ENCODE measurements around the gene GNAO1. TPM values are rescaled to one million over a fixed set of nuclear protein-coding genes. Genes with fewer than 3 reads are reported as not detected.
"Not testable (repeated sequence)": the region's sequence is repeated elsewhere in the genome, so short reads cannot be mapped to it uniquely, and the experiment has no call there.

Gene GNAO1
- total and polyA plus RNA-seq, 5 donors = 69.4 to 163 (median 118) TPM

- 97% methylated on average over 6 of the region's 6 CpGs for WGBS
- Histone ChIP-seq H3K27me3 (ENCODE audit: control insufficient read depth, insufficient read depth) (no peaks in the 10 kb centered on the region), H3K4me1 (ENCODE audit: control insufficient read depth, insufficient read depth, low read length) (peaks cover 8% of the 10 kb centered on the region), H3K9me3 (ENCODE audit: control insufficient read depth, low read length) (no peaks in the 10 kb centered on the region), H3K4me3 (ENCODE audit: low read length) (no peak overlapping the region), H3K27ac (ENCODE audit: low read length) (no peak overlapping the region)
- DNase-seq (no peak), ATAC-seq (no peak)
- intact Hi-C loops (cut with DNase I) = no loop called here
These were observed 176.5 kb downstream of the GNAO1 start for GRCh38 chr16:56367764-56368163.

GRCh38 chr16:56368545-56368944 lies 177.3 kb downstream of the GNAO1 start:
- 97% methylated on average over 2 of the region's 2 CpGs for WGBS
- DNase-seq (no peak), ATAC-seq (no peak)

DNA sequence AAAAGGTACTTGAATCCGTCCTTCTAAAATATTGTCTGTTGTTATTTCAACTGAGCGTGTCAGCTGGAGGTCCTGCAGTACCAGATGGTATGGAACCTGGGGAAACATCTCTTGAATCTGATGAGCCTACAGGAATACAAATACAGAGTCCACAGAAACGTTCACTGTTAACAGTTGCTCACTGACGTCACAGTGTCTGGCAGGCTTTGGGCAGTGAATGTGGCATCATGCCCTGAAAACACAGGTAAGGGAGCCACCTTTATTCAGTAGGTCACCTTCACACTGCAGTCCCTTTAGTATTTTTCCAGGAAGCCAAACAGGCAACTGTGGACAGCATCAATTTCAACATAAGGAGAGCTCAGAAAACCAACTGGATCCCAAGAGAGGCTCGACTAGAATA lies 177.9 kb downstream of the GNAO1 start:
- no peaks in the 10 kb centered on the region for H3K9me3 ChIP-seq (ENCODE audit: control insufficient read depth, low read length)
- peaks cover 8% of the 10 kb centered on the region for H3K4me1 ChIP-seq (ENCODE audit: control insufficient read depth, insufficient read depth, low read length)
- no peak overlapping the region for H3K4me3 ChIP-seq (ENCODE audit: low read length)
- intact Hi-C loops (cut with DNase I) = no loop called here
- WGBS = 94% methylated on average over 5 of the region's 5 CpGs
- ATAC-seq (no peak), DNase-seq (no peak)
- H3K27me3 ChIP-seq (ENCODE audit: control insufficient read depth, insufficient read depth) = no peaks in the 10 kb centered on the region
- H3K27ac ChIP-seq (ENCODE audit: low read length) = no peak overlapping the region

More at GRCh38 chr16:56368545-56368944, 177.3 kb downstream of the GNAO1 start:
- intact Hi-C loops (cut with DNase I) = no loop called here
- Histone ChIP-seq H3K9me3 (ENCODE audit: control insufficient read depth, low read length) (no peaks in the 10 kb centered on the region), H3K4me3 (ENCODE audit: low read length) (no peak overlapping the region), H3K27me3 (ENCODE audit: control insufficient read depth, insufficient read depth) (no peaks in the 10 kb centered on the region), H3K4me1 (ENCODE audit: control insufficient read depth, insufficient read depth, low read length) (peaks cover 8% of the 10 kb centered on the region), H3K27ac (ENCODE audit: low read length) (no peak overlapping the region)

DNA sequence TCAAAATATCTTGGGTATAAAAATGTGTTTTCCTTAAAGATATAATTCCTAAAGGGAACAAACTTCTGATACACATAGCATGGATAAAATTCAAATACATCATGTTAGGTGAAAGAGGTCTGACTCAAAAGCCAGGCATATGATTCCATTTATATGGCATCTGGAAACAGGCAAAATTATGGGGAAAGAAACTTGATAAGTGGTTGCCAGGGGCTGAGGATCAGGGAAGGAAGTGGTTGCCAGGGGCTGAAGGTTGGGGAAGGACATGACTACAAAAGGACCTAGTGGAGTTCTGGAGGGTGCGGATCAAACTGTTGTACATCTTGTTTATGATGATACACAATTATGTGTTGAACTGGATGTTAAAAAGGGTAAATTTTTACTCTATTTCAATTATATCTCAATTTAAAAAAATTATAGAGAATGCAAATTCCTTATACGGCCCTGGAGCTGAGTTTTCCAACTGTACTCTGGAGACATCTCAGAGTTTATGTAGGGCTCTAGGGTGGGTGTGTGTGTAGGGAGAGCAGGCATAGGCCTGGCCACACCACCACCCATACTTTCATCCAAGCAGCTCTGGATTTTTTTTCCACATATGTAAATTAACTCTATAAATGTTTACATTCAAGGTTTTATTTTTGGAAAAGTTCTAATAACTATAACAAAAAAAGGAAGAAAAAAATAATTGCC lies 179.0 kb downstream of the GNAO1 start:
- H3K9me3 ChIP-seq (ENCODE audit: control insufficient read depth, low read length) = no peaks in the 10 kb centered on the region
- H3K27me3 ChIP-seq (ENCODE audit: control insufficient read depth, insufficient read depth) = no peaks in the 10 kb centered on the region
- intact Hi-C loops (cut with DNase I) = no loop called here
- no peak overlapping the region for H3K27ac ChIP-seq (ENCODE audit: low read length)
- ATAC-seq = no peak
- H3K4me3 ChIP-seq (ENCODE audit: low read length) = no peak overlapping the region
- H3K4me1 ChIP-seq (ENCODE audit: control insufficient read depth, insufficient read depth, low read length) = peaks cover 8% of the 10 kb centered on the region
- WGBS = 83% methylated on average over 2 of the region's 2 CpGs
- DNase-seq = no peak

DNA sequence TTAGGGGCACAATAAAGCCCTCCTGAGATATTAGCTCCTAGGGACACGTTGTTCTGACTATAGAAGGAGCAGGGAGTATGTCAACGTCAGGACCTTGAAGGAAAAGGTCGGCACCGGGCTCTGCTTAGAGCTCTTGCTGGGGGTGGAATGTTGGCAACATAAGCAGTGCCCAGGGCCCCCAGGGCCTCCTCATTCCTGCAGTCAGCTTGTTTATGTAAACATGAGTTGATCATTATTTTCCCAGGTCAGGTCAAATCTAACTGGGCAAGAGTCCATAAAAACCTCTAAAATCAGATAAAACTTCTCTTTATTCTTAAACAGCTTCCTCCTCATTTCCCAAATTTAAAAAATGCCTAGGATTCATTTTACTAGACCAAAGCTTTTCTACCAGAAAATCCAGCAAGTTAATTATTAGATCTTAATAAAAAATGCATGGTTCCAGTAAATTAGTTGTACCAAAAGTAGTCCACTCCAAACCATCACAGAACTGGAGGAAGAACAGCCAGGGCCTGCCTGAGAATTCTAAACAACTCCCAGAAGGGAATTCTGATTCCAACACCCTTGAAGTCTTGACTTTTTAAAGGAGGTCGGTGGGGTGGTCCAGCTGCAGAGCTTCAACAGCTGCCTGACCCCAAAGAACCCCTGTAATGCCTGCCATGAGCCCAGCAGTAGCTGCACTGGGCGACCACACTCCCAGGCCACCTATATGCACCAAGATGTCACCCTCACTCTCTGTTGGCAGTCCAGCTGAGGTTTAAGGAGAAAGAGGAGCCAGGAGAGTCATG lies 179.8 kb downstream of the GNAO1 start:
- peak in 1 of 2 donors; percentile 58 for ATAC-seq
- H3K27ac ChIP-seq (ENCODE audit: low read length) = no peak overlapping the region

DNA sequence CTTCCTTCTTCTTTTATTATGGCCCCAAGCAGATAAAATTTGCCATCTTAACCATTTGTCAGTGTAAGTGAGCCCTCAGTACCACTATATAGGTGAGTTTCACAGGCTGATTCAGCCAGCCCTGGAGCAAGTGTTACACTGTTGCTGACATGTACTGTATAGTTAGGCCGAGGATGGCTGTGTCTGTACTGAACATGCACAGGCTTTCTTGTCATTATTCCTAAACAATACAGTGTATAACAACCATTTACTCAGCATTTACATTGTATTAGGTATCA lies 180.3 kb downstream of the GNAO1 start:
- ATAC-seq (peak in 1 of 2 donors; percentile 27), DNase-seq (no peak)
- Histone ChIP-seq H3K9me3 (ENCODE audit: control insufficient read depth, low read length) (no peaks in the 10 kb centered on the region), H3K27me3 (ENCODE audit: control insufficient read depth, insufficient read depth) (no peaks in the 10 kb centered on the region), H3K4me3 (ENCODE audit: low read length) (no peak overlapping the region), H3K4me1 (ENCODE audit: control insufficient read depth, insufficient read depth, low read length) (peaks cover 8% of the 10 kb centered on the region), H3K27ac (ENCODE audit: low read length) (no peak overlapping the region)
- intact Hi-C loops (cut with DNase I) = no loop called here
- WGBS = 78% methylated on average over 1 of the region's 1 CpG

More for the DNA sequence above, 179.8 kb downstream of the GNAO1 start:
- Histone ChIP-seq H3K27me3 (ENCODE audit: control insufficient read depth, insufficient read depth) (no peaks in the 10 kb centered on the region), H3K4me1 (ENCODE audit: control insufficient read depth, insufficient read depth, low read length) (peaks cover 8% of the 10 kb centered on the region), H3K9me3 (ENCODE audit: control insufficient read depth, low read length) (no peaks in the 10 kb centered on the region), H3K4me3 (ENCODE audit: low read length) (no peak overlapping the region)
- intact Hi-C loops (cut with DNase I) = no loop called here
- no peak for DNase-seq
- 39% methylated on average over 6 of the region's 6 CpGs for WGBS

- Histone ChIP-seq H3K9me3 (ENCODE audit: control insufficient read depth, low read length) (no peaks in the 10 kb centered on the region), H3K4me3 (ENCODE audit: low read length) (no peak overlapping the region), H3K4me1 (ENCODE audit: control insufficient read depth, insufficient read depth, low read length) (peaks cover 8% of the 10 kb centered on the region), H3K27me3 (ENCODE audit: control insufficient read depth, insufficient read depth) (no peaks in the 10 kb centered on the region), H3K27ac (ENCODE audit: low read length) (no peak overlapping the region)
- DNase-seq = no peak
- no peak for ATAC-seq
- intact Hi-C loops (cut with DNase I) = no loop called here
- 91% methylated on average over 7 of the region's 7 CpGs for WGBS
These were observed 180.8 kb downstream of the GNAO1 start for GRCh38 chr16:56372013-56372634.

DNA sequence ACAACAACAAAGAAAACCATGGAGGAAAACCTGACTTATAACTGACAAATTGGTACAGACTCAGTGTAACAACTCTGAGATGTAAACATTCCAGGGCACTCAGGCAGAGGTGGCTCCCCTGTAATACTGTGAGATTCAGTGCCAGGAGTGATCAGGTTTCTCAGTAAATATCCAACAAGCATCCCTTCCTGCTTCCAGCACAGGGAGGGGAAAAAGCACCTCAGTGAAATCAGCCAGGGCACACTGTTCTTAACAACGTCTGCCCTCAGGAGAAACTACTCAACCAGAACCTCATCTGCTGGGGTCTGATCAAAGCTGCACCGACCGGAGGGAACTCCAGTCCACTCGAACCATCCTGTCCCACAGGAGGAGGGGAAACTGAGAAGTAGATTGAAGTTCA lies 181.7 kb downstream of the GNAO1 start:
- DNase-seq (no peak), ATAC-seq (no peak)
- no peaks in the 10 kb centered on the region for H3K27me3 ChIP-seq (ENCODE audit: control insufficient read depth, insufficient read depth)
- no peak overlapping the region for H3K27ac ChIP-seq (ENCODE audit: low read length)
- H3K4me3 ChIP-seq (ENCODE audit: low read length) = no peak overlapping the region
- H3K9me3 ChIP-seq (ENCODE audit: control insufficient read depth, low read length) = no peaks in the 10 kb centered on the region
- WGBS = 85% methylated on average over 4 of the region's 4 CpGs
- intact Hi-C loops (cut with DNase I) = no loop called here
- peaks cover 8% of the 10 kb centered on the region for H3K4me1 ChIP-seq (ENCODE audit: control insufficient read depth, insufficient read depth, low read length)

DNA sequence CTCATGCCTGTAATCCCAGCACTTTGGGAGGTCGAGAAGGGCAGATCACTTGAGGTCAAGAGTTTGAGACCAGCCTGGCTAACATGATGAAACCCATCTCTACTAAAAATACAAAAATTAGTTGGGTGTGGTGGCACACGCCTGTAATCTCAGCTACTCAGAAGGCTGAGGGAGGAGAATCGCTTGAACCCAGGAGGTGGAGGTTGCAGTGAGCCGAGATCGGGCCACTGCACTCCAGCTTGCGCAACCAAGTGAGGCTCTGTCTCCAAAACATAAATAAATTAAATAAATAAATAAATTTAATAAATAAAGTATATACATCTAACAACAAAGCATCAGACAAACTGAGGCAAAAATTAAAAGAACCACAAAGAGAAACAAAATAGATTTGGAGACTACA lies 184.5 kb downstream of the GNAO1 start:
- H3K27ac ChIP-seq (ENCODE audit: low read length); H3K27me3 ChIP-seq (ENCODE audit: control insufficient read depth, insufficient read depth); ATAC-seq; H3K4me3 ChIP-seq (ENCODE audit: low read length); H3K9me3 ChIP-seq (ENCODE audit: control insufficient read depth, low read length); intact Hi-C loops (cut with DNase I); DNase-seq; H3K4me1 ChIP-seq (ENCODE audit: control insufficient read depth, insufficient read depth, low read length): not testable (repeated sequence)
- 94% methylated on average over 6 of the region's 6 CpGs for WGBS

- H3K4me3 ChIP-seq (ENCODE audit: low read length); DNase-seq; H3K27me3 ChIP-seq (ENCODE audit: control insufficient read depth, insufficient read depth); intact Hi-C loops (cut with DNase I); ATAC-seq; H3K4me1 ChIP-seq (ENCODE audit: control insufficient read depth, insufficient read depth, low read length); H3K27ac ChIP-seq (ENCODE audit: low read length); H3K9me3 ChIP-seq (ENCODE audit: control insufficient read depth, low read length): not testable (repeated sequence)
- WGBS = 87% methylated on average over 6 of the region's 6 CpGs
These were observed 187.8 kb downstream of the GNAO1 start for GRCh38 chr16:56379044-56379443.

GRCh38 chr16:56380778-56381485 lies 189.6 kb downstream of the GNAO1 start:
- DNase-seq; H3K27me3 ChIP-seq (ENCODE audit: control insufficient read depth, insufficient read depth); H3K4me1 ChIP-seq (ENCODE audit: control insufficient read depth, insufficient read depth, low read length); H3K4me3 ChIP-seq (ENCODE audit: low read length); H3K27ac ChIP-seq (ENCODE audit: low read length); H3K9me3 ChIP-seq (ENCODE audit: control insufficient read depth, low read length); intact Hi-C loops (cut with DNase I); ATAC-seq: not testable (repeated sequence)
- 97% methylated on average over 3 of the region's 3 CpGs for WGBS

Measured in right cardiac atrium (tissue), 5 donors.